Tibial nerve (tissue), 3 donors: ENCODE results near the gene CYB561D2.

Experiments
- CTCF ChIP-seq, 5 experiments: fragments of 200-600 bp in 3 of 5; fragments of 450-650 bp in 2 of 5; sonication (generic) in 3 of 5; IDR thresholded peaks; one replicate each; pipeline ENCODE4 v1.5.1; 2016 to 2019; ENCODE audit warnings: antibody characterized with exemption in 5 of 5, mild to moderate bottlenecking in 3 of 5, moderate library complexity in 2 of 5
- POLR2A ChIP-seq, 2 donors: fragments of 450-650 bp; IDR thresholded peaks; one replicate each; pipeline ENCODE4 v1.6.1; 2017; ENCODE audit warnings: antibody characterized with exemption in 2 of 2, mild to moderate bottlenecking in 2 of 2, moderate library complexity in 2 of 2

GRCh38 chr3:50345586-50346234, 5.0 kb upstream of the CYB561D2 start, which contains the start of gene ZMYND10:
- no peak for TF ChIP-seq CTCF (IDR thresholded peaks at IDR 0.05)
- no peak for TF ChIP-seq POLR2A (IDR thresholded peaks at IDR 0.05)
